K562 (cell line): ENCODE measurements around the gene AHCYL2. TPM values are rescaled to one million over a fixed set of nuclear protein-coding genes. Genes with fewer than 3 reads are reported as not detected.

Experiments
- ATAC-seq: fragments of 200-7000 bp; cut with Tn5 transposase; 3 replicates; pipeline ENCODE4 v1.9.1; 2020; ENCODE audit warnings: moderate library complexity
- BruUV-seq: library from RNA; stranded (reverse); fragments of 400-500 nt; replicated peaks from 2 replicates; lab custom pipeline; 2021; lab: Mats Ljungman, UMichigan
- CTCF ChIA-PET: fragments of 300-600 bp; formaldehyde crosslinking; extraction: SDS; loops from one replicate; lab custom pipeline; 2021; ENCODE audit warnings: low intra/inter-chr PET ratio; lab: Yijun Ruan, JAX
- POLR2A ChIA-PET: fragments of 300-600, 350-650 bp; sonication (Branson Sonifier 250); formaldehyde crosslinking; extraction: SDS; loops from one replicate; lab custom pipeline; 2021; ENCODE audit warnings: antibody characterized with exemption, inconsistent platforms; lab: Yijun Ruan, JAX
- DNase-seq, 4 experiments: peaks; one replicate each; pipeline versions ENCODE4 v3.0.0 to v3.0.0-alpha.2; 2011 to 2018; ENCODE audit warnings: low spot score in 3 of 4, mixed read lengths in 3 of 4; ENCODE audit errors: extremely low read depth in 1 of 4
- FAIRE-seq: peaks from 2 replicates; lab custom pipeline; 2011; peaks lifted over from hg19 to GRCh38; lab: Jason Lieb, UNC
- H2AFZ ChIP-seq: 2 replicates; pipeline ENCODE4 v1.6.0; 2011; ENCODE audit warnings: low read depth, low read length, control low read depth, inconsistent platforms
- H3K27ac ChIP-seq: fragments of 200-600 bp; 3 replicates; pipeline ENCODE4 v1.8.0; 2011; ENCODE audit warnings: low read depth, mild to moderate bottlenecking, control low read depth, inconsistent platforms, low read length, moderate library complexity, mixed read lengths; ENCODE audit errors: extremely low read depth
- H3K27me3 ChIP-seq, 2 experiments: fragments of 300-600 bp in 1 of 2; 2 replicates in 1 of 2; 3 replicates in 1 of 2; pipeline versions ENCODE4 v1.6.0 to v1.8.0; 2011; ENCODE audit warnings: inconsistent platforms in 2 of 2, low read length in 2 of 2, mild to moderate bottlenecking in 1 of 2, mixed read lengths in 1 of 2, moderate library complexity in 1 of 2; ENCODE audit not compliant: control insufficient read depth in 2 of 2, insufficient read depth in 2 of 2
- H3K36me3 ChIP-seq: fragments of 300-600 bp; 3 replicates; pipeline ENCODE4 v1.8.0; 2011; ENCODE audit warnings: mild to moderate bottlenecking, low read length, inconsistent platforms; ENCODE audit not compliant: control insufficient read depth, insufficient read depth
- H3K4me1 ChIP-seq, 2 experiments: fragments of 200-600 bp in 1 of 2; replicated peaks in 1 of 2; 2 replicates in 1 of 2; 3 replicates in 1 of 2; pipeline versions ENCODE4 v1.5.1 to v1.8.0; 2011; ENCODE audit warnings: inconsistent platforms in 2 of 2, low read length in 2 of 2, mild to moderate bottlenecking in 1 of 2, mixed read lengths in 1 of 2, moderate library complexity in 1 of 2; ENCODE audit not compliant: control insufficient read depth in 2 of 2, insufficient read depth in 2 of 2
- H3K4me2 ChIP-seq: 2 replicates; pipeline ENCODE4 v1.6.1; 2011; ENCODE audit warnings: low read length, control low read depth, inconsistent platforms, mixed read lengths; ENCODE audit not compliant: insufficient read depth
- H3K4me3 ChIP-seq: fragments of 200-600 bp; sonication (generic), shearing (Covaris generic); 2 replicates; pipeline ENCODE4 v1.5.1; 2016; ENCODE audit warnings: control low read depth, inconsistent platforms
- H3K79me2 ChIP-seq: fragments of 200-600 bp; 3 replicates; pipeline ENCODE4 v1.8.0; 2011; ENCODE audit warnings: low read length, inconsistent platforms; ENCODE audit not compliant: control insufficient read depth, insufficient read depth
- H3K9ac ChIP-seq, 2 experiments: 2 replicates each; pipeline versions ENCODE4 v1.6.0 to v1.6.1; 2011; ENCODE audit warnings: low read depth in 2 of 2, low read length in 2 of 2, control low read depth in 1 of 2, inconsistent platforms in 1 of 2, mild to moderate bottlenecking in 1 of 2, mixed read lengths in 1 of 2; ENCODE audit not compliant: insufficient read depth in 1 of 2
- H3K9me1 ChIP-seq: one replicate; pipeline ENCODE4 v1.6.0; 2011; ENCODE audit warnings: inconsistent platforms, mild to moderate bottlenecking, low read length, moderate library complexity; ENCODE audit not compliant: control insufficient read depth, insufficient read depth
- H3K9me3 ChIP-seq: replicated peaks from 2 replicates; pipeline ENCODE4 v1.5.1; 2011; ENCODE audit warnings: low read depth, low read length, inconsistent platforms; ENCODE audit not compliant: control insufficient read depth, insufficient read depth
- H4K20me1 ChIP-seq: replicated peaks from 2 replicates; pipeline ENCODE4 v1.6.1; 2011; ENCODE audit warnings: low read length, inconsistent platforms, mixed read lengths; ENCODE audit not compliant: control insufficient read depth, insufficient read depth
- CEBPG ChIP-seq, 3 experiments: fragments of 200-800 bp in 1 of 3; sonication (Bioruptor generic) in 1 of 3; sonication (generic) in 1 of 3; formaldehyde crosslinking in 1 of 3; IDR thresholded peaks in 2 of 3; conservative IDR thresholded peaks in 1 of 3; 2 replicates each; pipeline versions ENCODE4 v1.6.1 to v1.8.0; 2016 to 2022; ENCODE audit warnings: missing compliant biosample characterization in 2 of 3, missing genetic modification characterization in 2 of 3, mild to moderate bottlenecking in 1 of 3, missing genetic modification reagents in 1 of 3
- CXXC5 ChIP-seq: fragments of 250-450 bp; sonication (Bioruptor Pico); IDR thresholded peaks from 2 replicates; pipeline ENCODE4 v1.8.0; 2022; ENCODE audit warnings: inconsistent platforms, mild to moderate bottlenecking, moderate library complexity
- ELF2 ChIP-seq: fragments of 250-450 bp; sonication (Bioruptor Pico); IDR thresholded peaks from 2 replicates; pipeline ENCODE4 v1.5.0; 2021; ENCODE audit warnings: mild to moderate bottlenecking
- IRF9 ChIP-seq: fragments of 450-650 bp; IDR thresholded peaks from 2 replicates; pipeline ENCODE4 v1.6.1; 2016; ENCODE audit warnings: missing biosample characterization, missing genetic modification characterization
- MEF2D ChIP-seq: conservative IDR thresholded peaks from 2 replicates; pipeline ENCODE4 v1.6.1; 2016; ENCODE audit warnings: low read depth, missing genetic modification characterization, missing compliant biosample characterization
- MYC ChIP-seq, 2 experiments: fragments of 250-450 bp in 1 of 2; sonication (Bioruptor Pico) in 1 of 2; IDR thresholded peaks; 2 replicates each; pipeline versions ENCODE4 v1.5.1 to v1.6.1; 2012 to 2021; ENCODE audit warnings: low read depth in 2 of 2, borderline replicate concordance in 1 of 2, improper control_type of control experiment in 1 of 2, low read length in 1 of 2, mild to moderate bottlenecking in 1 of 2, moderate library complexity in 1 of 2
- MYNN ChIP-seq, 2 experiments: sonication (generic); formaldehyde crosslinking in 1 of 2; IDR thresholded peaks; 2 replicates each; pipeline versions ENCODE4 v1.5.0 to v1.6.1; 2016 to 2020; ENCODE audit warnings: antibody characterized with exemption in 1 of 2, missing genetic modification reagents in 1 of 2
- POLR3G ChIP-seq: IDR thresholded peaks from 2 replicates; pipeline ENCODE4 v1.6.1; 2011; ENCODE audit not compliant: insufficient read length, insufficient replicate concordance; ENCODE audit errors: extremely low read depth
- SAFB2 ChIP-seq: fragments of 200-400 bp; formaldehyde crosslinking; IDR thresholded peaks from 2 replicates; pipeline ENCODE4 v1.6.1; 2018; ENCODE audit warnings: borderline replicate concordance, low read length, low read depth, moderate library complexity; ENCODE audit not compliant: severe bottlenecking
- SIRT6 ChIP-seq: IDR thresholded peaks from one replicate; pipeline ENCODE4 v1.6.1; 2012; ENCODE audit warnings: low read depth, mild to moderate bottlenecking, control low read depth, inconsistent platforms, low read length, moderate library complexity
- SRF ChIP-seq, 2 experiments: fragments of 250-450, 450-650 bp in 1 of 2; sonication (Bioruptor Pico) in 1 of 2; sonication (generic) in 1 of 2; formaldehyde crosslinking; IDR thresholded peaks; 2 replicates each; pipeline versions ENCODE4 v1.5.0 to v1.5.1; 2020 to 2022; ENCODE audit warnings: mild to moderate bottlenecking in 1 of 2, missing genetic modification reagents in 1 of 2
- ZBTB8A ChIP-seq: fragments of 450-650 bp; IDR thresholded peaks from 2 replicates; pipeline ENCODE4 v1.6.1; 2018; ENCODE audit warnings: mild to moderate bottlenecking, moderate library complexity; ENCODE audit not compliant: partially characterized antibody
- WGBS: fragments of 100-300 bp; shearing (Covaris generic); methylation state at CpG from one replicate; pipeline ENCODE4 v1.1.6; 2016; ENCODE audit warnings: low coverage, mixed read lengths; ENCODE audit not compliant: insufficient coverage; ENCODE audit errors: missing lambda C conversion rate; 5-methylcytosine and 5-hydroxymethylcytosine counted together
- in situ Hi-C: fragments of 300-500 bp; cut with MboI; formaldehyde crosslinking; loops from 4 replicates; pipeline ENCODE4 v1.15.0; 2018; ENCODE audit warnings: inconsistent platforms, mixed read lengths
- intact Hi-C: fragments of 100-400 bp; cut with micrococcal nuclease; formaldehyde crosslinking; loops from 2 replicates; pipeline ENCODE4 v1.14.2; 2022
- polyA plus RNA-seq, 8 experiments: library from polyadenylated mRNA; depleted of rRNA in 4 of 8; stranded (reverse) in 5 of 8; unstranded in 3 of 8; fragments of >200 nt; fragmentation: Nextera tagmentation in 2 of 8; fragmentation: Illumina TruSeq in 1 of 8; extraction: Ambion mirVana in 2 of 8; extraction: Trizol in 1 of 8; gene quantifications; 2 replicates each; pipeline versions ENCODE4 v1.2.1 to v1.2.3, GENCODE V29; 2011 to 2014; ENCODE audit warnings: inconsistent platforms in 1 of 8, missing spikeins in 1 of 8
- total RNA-seq, 7 experiments: library from RNA; depleted of rRNA in 6 of 7; stranded (reverse); fragments of >200 nt in 6 of 7; fragmentation: Illumina TruSeq in 2 of 7; extraction: Trizol in 2 of 7; gene quantifications; 2 replicates each; pipeline versions ENCODE4 v1.2.1 to v1.2.3, GENCODE V29; 2011 to 2021; ENCODE audit warnings: low replicate concordance in 1 of 7
- TF ChIP-seq, protein P1 (sequence below): fragments of 250-450 bp; sonication (Bioruptor Pico); IDR thresholded peaks from 2 replicates; pipeline ENCODE4 v1.4.0; 2020; ENCODE audit warnings: mild to moderate bottlenecking, moderate library complexity, borderline replicate concordance

Gene AHCYL2
- total and polyA plus RNA-seq, 9 of the 15 experiments (the other 6 are each of a cell fraction or from before 2014, with no cell fraction given) = 0.93 to 10.5 (median 5.2) TPM

DNA sequence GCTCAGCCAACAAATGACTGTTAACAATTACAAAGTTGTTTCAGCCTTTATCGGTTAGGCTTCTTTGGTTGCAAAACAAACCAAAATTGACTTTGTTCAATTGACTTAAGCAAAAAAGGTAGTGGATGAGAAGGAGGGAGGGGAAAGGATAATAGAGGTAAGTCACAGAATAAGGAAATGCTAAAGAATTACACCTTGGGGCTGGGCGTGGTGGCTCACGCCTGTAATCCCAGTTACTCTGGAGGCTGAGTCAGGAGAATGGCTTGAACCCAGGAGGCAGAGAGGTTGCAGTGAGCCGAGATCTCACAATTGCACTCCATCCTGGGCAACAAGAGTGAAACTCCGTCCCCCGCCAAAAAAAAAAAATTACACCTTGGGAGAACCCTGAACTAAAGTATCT lies 41.4 kb downstream of the AHCYL2 start (continued):
- TF ChIP-seq, protein P1, sequence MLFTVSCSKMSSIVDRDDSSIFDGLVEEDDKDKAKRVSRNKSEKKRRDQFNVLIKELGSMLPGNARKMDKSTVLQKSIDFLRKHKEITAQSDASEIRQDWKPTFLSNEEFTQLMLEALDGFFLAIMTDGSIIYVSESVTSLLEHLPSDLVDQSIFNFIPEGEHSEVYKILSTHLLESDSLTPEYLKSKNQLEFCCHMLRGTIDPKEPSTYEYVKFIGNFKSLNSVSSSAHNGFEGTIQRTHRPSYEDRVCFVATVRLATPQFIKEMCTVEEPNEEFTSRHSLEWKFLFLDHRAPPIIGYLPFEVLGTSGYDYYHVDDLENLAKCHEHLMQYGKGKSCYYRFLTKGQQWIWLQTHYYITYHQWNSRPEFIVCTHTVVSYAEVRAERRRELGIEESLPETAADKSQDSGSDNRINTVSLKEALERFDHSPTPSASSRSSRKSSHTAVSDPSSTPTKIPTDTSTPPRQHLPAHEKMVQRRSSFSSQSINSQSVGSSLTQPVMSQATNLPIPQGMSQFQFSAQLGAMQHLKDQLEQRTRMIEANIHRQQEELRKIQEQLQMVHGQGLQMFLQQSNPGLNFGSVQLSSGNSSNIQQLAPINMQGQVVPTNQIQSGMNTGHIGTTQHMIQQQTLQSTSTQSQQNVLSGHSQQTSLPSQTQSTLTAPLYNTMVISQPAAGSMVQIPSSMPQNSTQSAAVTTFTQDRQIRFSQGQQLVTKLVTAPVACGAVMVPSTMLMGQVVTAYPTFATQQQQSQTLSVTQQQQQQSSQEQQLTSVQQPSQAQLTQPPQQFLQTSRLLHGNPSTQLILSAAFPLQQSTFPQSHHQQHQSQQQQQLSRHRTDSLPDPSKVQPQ (CRISPR knock-in tag) = no peak
- no peak for TF ChIP-seq CXXC5 (CRISPR knock-in tag)
- no peak for TF ChIP-seq SIRT6
- no peak for TF ChIP-seq ZBTB8A

GRCh38 chr7:129270077-129270476 lies 45.2 kb downstream of the AHCYL2 start:
- intact Hi-C loops = loop anchor here (5.0 kb wide), 1 partner anchor 108 kb away; no protein-coding TSS in a partner anchor
- Histone ChIP-seq H3K36me3 (no peaks in the 10 kb centered on the region), H3K27ac (no peak overlapping the region), H3K9me1 (no peaks in the 10 kb centered on the region), H3K9ac (no peak overlapping the region)
- no peak for TF ChIP-seq MYC (IDR thresholded peaks at IDR 0.05; ENCODE audit: low read depth, low read length)
- no peak for TF ChIP-seq MYC (CRISPR knock-in tag; IDR thresholded peaks at IDR 0.05; ENCODE audit: borderline replicate concordance, low read depth)
- no peak for TF ChIP-seq CEBPG (CRISPR knock-in tag; IDR thresholded peaks at IDR 0.05)
- no peak for TF ChIP-seq CEBPG (tag; conservative IDR thresholded peaks at IDR 0.05 in 1 of 2, IDR thresholded peaks at IDR 0.05 in 1 of 2)
- no peak for TF ChIP-seq ELF2 (CRISPR knock-in tag)
- TF ChIP-seq MYNN (IDR thresholded peaks at IDR 0.05) = no peak
- no peak for TF ChIP-seq MYNN (CRISPR knock-in tag; IDR thresholded peaks at IDR 0.05)
- TF ChIP-seq POLR3G = no peak
- no peak for TF ChIP-seq SAFB2
- TF ChIP-seq MEF2D (tag) = no peak
- no peak for TF ChIP-seq IRF9 (tag)
- TF ChIP-seq SRF (CRISPR knock-in tag; IDR thresholded peaks at IDR 0.05) = no peak
- TF ChIP-seq, all 486 proteins: peak for 0
- no peak overlapping the region for H3K4me2 ChIP-seq
- ATAC-seq = no peak
- H4K20me1 ChIP-seq = no peaks in the 10 kb centered on the region
- FAIRE-seq = no peak
- no peaks in the 10 kb centered on the region; a peak in 1 of 5 replicates for H3K27me3 ChIP-seq
- ChIA-PET POLR2A (interaction anchor here (1.2 kb wide), 1 partner anchor 10 kb away, joined by 5 read pairs; no protein-coding TSS in a partner anchor), CTCF (interaction anchor here (2.2 kb wide), 1 partner anchor 52 kb away, joined by 17 read pairs; no protein-coding TSS in a partner anchor)
- no peaks in the 10 kb centered on the region for H3K4me1 ChIP-seq
- H2AFZ ChIP-seq = no peak overlapping the region
- DNase-seq = no peak
- H3K9me3 ChIP-seq = no peaks in the 10 kb centered on the region
- H3K4me3 ChIP-seq = no peak overlapping the region
- WGBS = 69% methylated on average over 3 of the region's 3 CpGs
- H3K79me2 ChIP-seq = no peaks in the 10 kb centered on the region
- in situ Hi-C loops = no loop called here
- BruUV-seq = no TSS peak
